HG02798 (cell line): ENCODE measurements around the gene BCAT1.

ENCODE experiments used
- ATAC-seq: cut with Tn5 transposase; IDR thresholded peaks from one replicate; pipeline ENCODE4 v1.9.1; 2021; ENCODE audit warnings: mild to moderate bottlenecking; ENCODE audit not compliant: unreplicated experiment, poor library complexity

Gene BCAT1

GRCh38 chr12:24903329-24904088 is 45.4 kb downstream of the BCAT1 start:
- ATAC-seq = no peak

- peak; percentile 56 for ATAC-seq
Observed at GRCh38 chr12:24902511-24903328, 46.2 kb downstream of the BCAT1 start.

- no peak for ATAC-seq
Observed at GRCh38 chr12:24901576-24902461, 47.1 kb downstream of the BCAT1 start.

GRCh38 chr12:24900196-24900595 is 48.7 kb downstream of the BCAT1 start:
- no peak for ATAC-seq

GRCh38 chr12:24899503-24900075 is 49.3 kb downstream of the BCAT1 start:
- no peak for ATAC-seq

GRCh38 chr12:24898606-24899005 is 50.3 kb downstream of the BCAT1 start:
- no peak for ATAC-seq

GRCh38 chr12:24898185-24898584 is 50.7 kb downstream of the BCAT1 start:
- ATAC-seq = no peak

GRCh38 chr12:24896171-24896570 is 52.7 kb downstream of the BCAT1 start:
- ATAC-seq = no peak

GRCh38 chr12:24895612-24896011 is 53.3 kb downstream of the BCAT1 start:
- no peak for ATAC-seq

- ATAC-seq = no peak
Observed at GRCh38 chr12:24894879-24895278, 54.0 kb downstream of the BCAT1 start.

- no peak for ATAC-seq
Observed at GRCh38 chr12:24890048-24890803, 58.7 kb downstream of the BCAT1 start.

- no peak for ATAC-seq
Observed at GRCh38 chr12:24889411-24889810, 59.5 kb downstream of the BCAT1 start.

GRCh38 chr12:24888813-24889212 is 60.1 kb downstream of the BCAT1 start:
- ATAC-seq = no peak

GRCh38 chr12:24884911-24885310 is 64.0 kb downstream of the BCAT1 start:
- ATAC-seq = no peak

- no peak for ATAC-seq
Observed at GRCh38 chr12:24881724-24882371, 67.1 kb downstream of the BCAT1 start.

- no peak for ATAC-seq
Observed at GRCh38 chr12:24881227-24881626, 67.7 kb downstream of the BCAT1 start.

- ATAC-seq = no peak
Observed at GRCh38 chr12:24880732-24881131, 68.2 kb downstream of the BCAT1 start.

- ATAC-seq = no peak
Observed at GRCh38 chr12:24879644-24880043, 69.3 kb downstream of the BCAT1 start.

- ATAC-seq = no peak
Observed at GRCh38 chr12:24875014-24875413, 73.9 kb downstream of the BCAT1 start.
